ENCODE results near the gene OR5M8. TPM values are rescaled to one million over a fixed set of nuclear protein-coding genes. Genes with fewer than 3 reads are reported as not detected.

OR5M8 gene
- total RNA-seq, 1 experiment from 2014 or later = not detected

DNA sequence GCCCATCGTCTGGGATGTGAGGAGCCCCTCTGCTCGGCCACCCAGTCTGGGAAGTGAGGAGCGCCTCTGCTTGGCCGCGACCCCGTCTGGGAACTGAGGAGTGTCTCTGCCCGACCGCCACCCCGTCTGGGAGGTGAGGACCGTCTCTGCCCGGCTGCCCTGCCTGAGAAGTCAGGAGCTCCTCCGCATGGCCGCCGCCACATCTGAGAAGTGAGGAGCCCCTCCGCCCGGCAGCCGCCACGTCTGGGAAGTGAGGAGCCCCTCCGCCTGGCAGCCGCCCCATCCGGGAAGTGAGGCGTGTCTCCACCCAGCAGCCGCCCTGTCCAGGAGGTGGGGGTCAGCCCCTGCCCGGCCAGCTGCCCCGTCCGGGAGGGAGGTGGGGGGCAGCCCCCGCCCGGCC, 5.8 kb upstream of the OR5M8 start:
- Histone ChIP-seq H3F3A (ENCODE audit: insufficient read depth, low read depth) (no peaks in the 10 kb centered on the region), H3K9me3 (ENCODE audit: insufficient read depth, low read depth) (no peaks in the 10 kb centered on the region), H3K27ac (no peak overlapping the region), H3K27me3 (ENCODE audit: insufficient read depth, low read depth) (peaks cover 20% of the 10 kb centered on the region), H3K4me3 (no peak overlapping the region), H2AFZ (no peak overlapping the region), H4K20me1 (ENCODE audit: insufficient read depth) (no peaks in the 10 kb centered on the region), H3K9me2 (ENCODE audit: insufficient read depth) (no peaks in the 10 kb centered on the region; the same call in 1 of the 2 replicates), H3K36me3 (ENCODE audit: low read depth) (no peaks in the 10 kb centered on the region), H3K4me1 (replicated peaks; ENCODE audit: insufficient read depth) (no peaks in the 10 kb centered on the region), H3K79me2 (ENCODE audit: low read depth) (no peaks in the 10 kb centered on the region), H3K4me2 (no peak overlapping the region)
- intact Hi-C loops (cut with micrococcal nuclease; ENCODE audit: unreplicated experiment) = no loop called here
- TF ChIP-seq EZH2 (IDR thresholded peaks at IDR 0.05; ENCODE audit: low read depth) = no peak
- TF ChIP-seq, protein P1, sequence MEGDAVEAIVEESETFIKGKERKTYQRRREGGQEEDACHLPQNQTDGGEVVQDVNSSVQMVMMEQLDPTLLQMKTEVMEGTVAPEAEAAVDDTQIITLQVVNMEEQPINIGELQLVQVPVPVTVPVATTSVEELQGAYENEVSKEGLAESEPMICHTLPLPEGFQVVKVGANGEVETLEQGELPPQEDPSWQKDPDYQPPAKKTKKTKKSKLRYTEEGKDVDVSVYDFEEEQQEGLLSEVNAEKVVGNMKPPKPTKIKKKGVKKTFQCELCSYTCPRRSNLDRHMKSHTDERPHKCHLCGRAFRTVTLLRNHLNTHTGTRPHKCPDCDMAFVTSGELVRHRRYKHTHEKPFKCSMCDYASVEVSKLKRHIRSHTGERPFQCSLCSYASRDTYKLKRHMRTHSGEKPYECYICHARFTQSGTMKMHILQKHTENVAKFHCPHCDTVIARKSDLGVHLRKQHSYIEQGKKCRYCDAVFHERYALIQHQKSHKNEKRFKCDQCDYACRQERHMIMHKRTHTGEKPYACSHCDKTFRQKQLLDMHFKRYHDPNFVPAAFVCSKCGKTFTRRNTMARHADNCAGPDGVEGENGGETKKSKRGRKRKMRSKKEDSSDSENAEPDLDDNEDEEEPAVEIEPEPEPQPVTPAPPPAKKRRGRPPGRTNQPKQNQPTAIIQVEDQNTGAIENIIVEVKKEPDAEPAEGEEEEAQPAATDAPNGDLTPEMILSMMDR (conservative IDR thresholded peaks at IDR 0.05) = no peak
- ChIA-PET CTCF (no interaction called here), POLR2A (ENCODE audit: unreplicated experiment) (no interaction called here)
- no TSS peak for BruUV-seq (replicated peaks)
- no peak for DNase-seq

- ChIA-PET POLR2A (ENCODE audit: unreplicated experiment) (no interaction called here), CTCF (no interaction called here)
- TF ChIP-seq, protein P1 (conservative IDR thresholded peaks at IDR 0.05) = no peak
- no peak for TF ChIP-seq EZH2 (IDR thresholded peaks at IDR 0.05; ENCODE audit: low read depth)
- Histone ChIP-seq H3K36me3 (ENCODE audit: low read depth) (no peaks in the 10 kb centered on the region), H3K27ac (no peak overlapping the region), H3K9me3 (ENCODE audit: insufficient read depth, low read depth) (no peaks in the 10 kb centered on the region), H3K4me2 (no peak overlapping the region), H3K4me1 (replicated peaks; ENCODE audit: insufficient read depth) (no peaks in the 10 kb centered on the region), H3F3A (ENCODE audit: insufficient read depth, low read depth) (no peaks in the 10 kb centered on the region), H3K79me2 (ENCODE audit: low read depth) (no peaks in the 10 kb centered on the region), H3K4me3 (no peak overlapping the region), H3K27me3 (ENCODE audit: insufficient read depth, low read depth) (peaks cover 27% of the 10 kb centered on the region), H4K20me1 (ENCODE audit: insufficient read depth) (no peaks in the 10 kb centered on the region), H2AFZ (no peak overlapping the region), H3K9me2 (ENCODE audit: insufficient read depth) (no peaks in the 10 kb centered on the region; the same call in 1 of the 2 replicates)
- intact Hi-C loops (cut with micrococcal nuclease; ENCODE audit: unreplicated experiment) = no loop called here
- DNase-seq = no peak
- no TSS peak for BruUV-seq (replicated peaks)
Measured at GRCh38 chr11:56495117-56495516, 3.9 kb upstream of the OR5M8 start.

DNA sequence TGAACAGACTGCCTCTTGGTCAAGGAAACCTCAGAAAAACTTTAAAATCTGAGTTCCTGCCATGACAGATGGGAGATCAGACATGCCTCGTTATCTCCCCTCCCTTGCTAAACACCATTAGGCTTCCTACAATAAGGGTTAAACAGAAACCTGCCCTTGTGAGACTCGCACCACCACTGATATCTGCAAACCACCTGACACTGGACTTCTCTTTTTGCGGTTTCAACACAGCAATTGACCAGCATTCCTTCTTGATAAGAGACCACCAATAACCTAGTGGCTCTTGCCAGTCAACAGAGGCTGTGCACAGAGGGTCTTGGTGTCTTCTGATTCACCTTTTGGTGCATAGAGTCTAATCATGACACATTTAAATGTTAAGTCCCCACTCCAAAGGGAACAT, 4.4 kb downstream of the OR5M8 start:
- TF ChIP-seq EZH2 (IDR thresholded peaks at IDR 0.05; ENCODE audit: low read depth) = no peak
- TF ChIP-seq, protein P1 (conservative IDR thresholded peaks at IDR 0.05) = no peak
- no peak overlapping the region for H3K4me2 ChIP-seq
- no peaks in the 10 kb centered on the region for H3F3A ChIP-seq (ENCODE audit: insufficient read depth, low read depth)
- H4K20me1 ChIP-seq (ENCODE audit: insufficient read depth) = peaks cover 3% of the 10 kb centered on the region
- ChIA-PET CTCF (no interaction called here), POLR2A (ENCODE audit: unreplicated experiment) (no interaction called here)
- H3K9me3 ChIP-seq (ENCODE audit: insufficient read depth, low read depth) = no peaks in the 10 kb centered on the region
- no peak for DNase-seq
- no TSS peak for BruUV-seq (replicated peaks)
- H3K79me2 ChIP-seq (ENCODE audit: low read depth) = no peaks in the 10 kb centered on the region
- peaks cover 15% of the 10 kb centered on the region for H3K27me3 ChIP-seq (ENCODE audit: insufficient read depth, low read depth)
- no peak overlapping the region for H2AFZ ChIP-seq
- no peaks in the 10 kb centered on the region for H3K4me1 ChIP-seq (replicated peaks; ENCODE audit: insufficient read depth)
- no peaks in the 10 kb centered on the region for H3K36me3 ChIP-seq (ENCODE audit: low read depth)
- H3K27ac ChIP-seq = no peak overlapping the region
- no peaks in the 10 kb centered on the region for H3K9me2 ChIP-seq (ENCODE audit: insufficient read depth)
- no peak overlapping the region for H3K4me3 ChIP-seq
- intact Hi-C loops (cut with micrococcal nuclease; ENCODE audit: unreplicated experiment) = no loop called here
